CD8-positive, alpha-beta memory T cell (primary cell): ENCODE data around the gene MYCN. TPM values are rescaled to one million over a fixed set of nuclear protein-coding genes. Genes with fewer than 3 reads are reported as not detected.

ENCODE experiments used
- CTCF ChIA-PET: fragments of 350-600 bp; sonication (Branson Sonifier 250); formaldehyde crosslinking; loops from one replicate; lab custom pipeline; 2021; ENCODE audit warnings: antibody characterized with exemption; lab: Charles Lee
- POLR2A ChIA-PET: fragments of 350-600 bp; sonication (Branson Sonifier 250); formaldehyde crosslinking; loops from one replicate; lab custom pipeline; 2021; ENCODE audit warnings: antibody characterized with exemption; lab: Charles Lee
- DNase-seq, 5 donors: peaks; one replicate each; pipeline versions ENCODE4 v3.0.0 to v3.0.0-alpha.2; 2020 to 2022; ENCODE audit warnings: mixed read lengths in 1 of 5
- H3K27ac ChIP-seq: one replicate; pipeline ENCODE4 v1.7.0; 2013; ENCODE audit warnings: low read depth, mild to moderate bottlenecking, low read length, moderate library complexity
- H3K27me3 ChIP-seq: 2 replicates; pipeline ENCODE4 v1.7.0; 2013; ENCODE audit warnings: low read length, mild to moderate bottlenecking; ENCODE audit not compliant: insufficient read depth, poor library complexity, severe bottlenecking
- H3K36me3 ChIP-seq: 2 replicates; pipeline ENCODE4 v1.7.0; 2013; ENCODE audit warnings: mild to moderate bottlenecking, low read length, moderate library complexity; ENCODE audit not compliant: insufficient read depth
- H3K4me1 ChIP-seq: 2 replicates; pipeline ENCODE4 v1.7.0; 2013; ENCODE audit warnings: mild to moderate bottlenecking, low read length, moderate library complexity; ENCODE audit not compliant: insufficient read depth
- H3K4me3 ChIP-seq: 2 replicates; pipeline ENCODE4 v1.7.0; 2013; ENCODE audit warnings: mild to moderate bottlenecking, low read length
- H3K9me3 ChIP-seq: 2 replicates; pipeline ENCODE4 v1.7.0; 2013; ENCODE audit warnings: mild to moderate bottlenecking, low read length
- H3K27ac Mint-ChIP-seq, 8 donors: one replicate each; pipeline ENCODE4 v1.8.0; 2020 to 2021; ENCODE audit warnings: mixed read lengths in 8 of 8, mild to moderate bottlenecking in 6 of 8, inconsistent platforms in 3 of 8, moderate library complexity in 3 of 8
- H3K27me3 Mint-ChIP-seq, 2 donors: one replicate each; pipeline ENCODE4 v1.8.0; 2020 to 2021; ENCODE audit warnings: mixed read lengths in 2 of 2, mild to moderate bottlenecking in 1 of 2, moderate library complexity in 1 of 2
- H3K36me3 Mint-ChIP-seq, 3 donors: one replicate each; pipeline ENCODE4 v1.8.0; 2020 to 2021; ENCODE audit warnings: mixed read lengths in 3 of 3, inconsistent platforms in 1 of 3, mild to moderate bottlenecking in 1 of 3
- H3K4me1 Mint-ChIP-seq, 3 donors: one replicate each; pipeline ENCODE4 v1.8.0; 2020 to 2021; ENCODE audit warnings: mixed read lengths in 3 of 3, inconsistent platforms in 1 of 3, mild to moderate bottlenecking in 1 of 3
- H3K4me3 Mint-ChIP-seq, 7 donors: one replicate each; pipeline ENCODE4 v1.8.0; 2020 to 2021; ENCODE audit warnings: mixed read lengths in 7 of 7, mild to moderate bottlenecking in 6 of 7, moderate library complexity in 4 of 7, inconsistent platforms in 2 of 7
- H3K9me3 Mint-ChIP-seq, 5 donors: one replicate each; pipeline ENCODE4 v1.8.0; 2020 to 2022; ENCODE audit warnings: mixed read lengths in 5 of 5, mild to moderate bottlenecking in 3 of 5, moderate library complexity in 2 of 5, inconsistent platforms in 1 of 5
- polyA plus RNA-seq: library from polyadenylated mRNA; unstranded; fragments of 300-500 nt; fragmentation: Illumina TruSeq; gene quantifications from one replicate; pipeline ENCODE4 v1.2.3, GENCODE V29; 2021
- total RNA-seq, 2 experiments: library from RNA; stranded (reverse); gene quantifications; one replicate each; pipeline ENCODE4 v1.2.3, GENCODE V29; 2021

MYCN gene
- total and polyA plus RNA-seq, 3 experiments from 2014 or later = not detected

- H3K4me3 ChIP-seq = no peak overlapping the region
- no peaks in the 10 kb centered on the region for H3K4me1 ChIP-seq
- Mint-ChIP-seq H3K27me3 (peaks cover 0 to 2% of the 10 kb centered on the region in 2 donors), H3K4me3 (no peak overlapping the region), H3K27ac (no peak overlapping the region), H3K4me1 (no peaks in the 10 kb centered on the region), H3K9me3 (peaks cover 0 to 2% (median 0%) of the 10 kb centered on the region in 5 donors), H3K36me3 (no peaks in the 10 kb centered on the region)
- ChIA-PET CTCF (no interaction called here), POLR2A (no interaction called here)
- H3K27ac ChIP-seq = no peak overlapping the region
- H3K36me3 ChIP-seq = no peaks in the 10 kb centered on the region
- H3K27me3 ChIP-seq = no peaks in the 10 kb centered on the region
- no peaks in the 10 kb centered on the region for H3K9me3 ChIP-seq
- DNase-seq = no peak
These were observed 42.1 kb downstream of the MYCN start for GRCh38 chr2:15982285-15983044.

GRCh38 chr2:15983496-15983895, 43.1 kb downstream of the MYCN start:
- H3K27ac Mint-ChIP-seq = no peak overlapping the region
- H3K27me3 Mint-ChIP-seq = peaks cover 0 to 2% of the 10 kb centered on the region in 2 donors
- DNase-seq = no peak
- no peak overlapping the region for H3K4me3 Mint-ChIP-seq
- Histone ChIP-seq H3K4me3 (no peak overlapping the region), H3K4me1 (no peaks in the 10 kb centered on the region), H3K27me3 (no peaks in the 10 kb centered on the region), H3K9me3 (no peaks in the 10 kb centered on the region), H3K36me3 (no peaks in the 10 kb centered on the region), H3K27ac (no peak overlapping the region)
- H3K9me3 Mint-ChIP-seq = peaks cover 0 to 2% (median 0%) of the 10 kb centered on the region in 5 donors
- ChIA-PET CTCF (no interaction called here), POLR2A (no interaction called here)
- H3K36me3 Mint-ChIP-seq = no peaks in the 10 kb centered on the region
- H3K4me1 Mint-ChIP-seq = no peaks in the 10 kb centered on the region

GRCh38 chr2:15984368-15985255, 44.3 kb downstream of the MYCN start:
- Mint-ChIP-seq H3K9me3 (peaks cover 0 to 2% (median 0%) of the 10 kb centered on the region in 5 donors), H3K4me3 (no peak overlapping the region), H3K27ac (no peak overlapping the region), H3K27me3 (peaks cover 0 to 2% of the 10 kb centered on the region in 2 donors), H3K4me1 (no peaks in the 10 kb centered on the region), H3K36me3 (no peaks in the 10 kb centered on the region)
- ChIA-PET POLR2A (no interaction called here), CTCF (no interaction called here)
- H3K4me1 ChIP-seq = no peaks in the 10 kb centered on the region
- H3K36me3 ChIP-seq = no peaks in the 10 kb centered on the region
- no peak overlapping the region for H3K27ac ChIP-seq
- DNase-seq = no peak
- H3K9me3 ChIP-seq = no peaks in the 10 kb centered on the region
- H3K4me3 ChIP-seq = no peak overlapping the region
- no peaks in the 10 kb centered on the region for H3K27me3 ChIP-seq

DNA sequence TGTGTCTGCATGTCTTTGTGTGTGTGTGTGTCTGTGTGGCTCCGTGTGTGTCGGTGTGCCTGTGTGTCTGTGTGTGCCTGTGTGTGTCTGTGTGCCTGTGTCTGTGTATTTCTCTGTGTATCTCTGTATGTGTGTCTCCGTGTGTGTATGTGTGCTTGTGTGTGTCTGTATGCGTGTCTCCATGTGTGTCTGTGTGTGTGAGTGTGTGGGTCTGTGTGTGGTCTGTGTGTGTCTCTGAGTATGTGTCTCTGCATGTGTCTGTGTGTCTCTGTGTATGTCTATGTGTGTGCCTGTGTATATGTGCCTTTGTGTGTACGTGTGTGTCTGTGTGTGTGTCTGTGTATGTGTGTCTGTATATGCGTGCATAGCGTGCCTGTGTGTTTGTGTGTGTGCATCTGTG, 45.2 kb downstream of the MYCN start:
- Histone ChIP-seq H3K4me3 (no peak overlapping the region), H3K9me3 (no peaks in the 10 kb centered on the region), H3K27me3 (no peaks in the 10 kb centered on the region), H3K27ac (no peak overlapping the region), H3K4me1 (no peaks in the 10 kb centered on the region), H3K36me3 (no peaks in the 10 kb centered on the region)
- no peak for DNase-seq
- POLR2A ChIA-PET = no interaction called here
- CTCF ChIA-PET = no interaction called here
- H3K4me1 Mint-ChIP-seq = no peaks in the 10 kb centered on the region
- H3K27me3 Mint-ChIP-seq = peaks cover 0 to 2% of the 10 kb centered on the region in 2 donors
- H3K9me3 Mint-ChIP-seq = peaks cover 0 to 2% (median 0%) of the 10 kb centered on the region in 5 donors
- H3K36me3 Mint-ChIP-seq = no peaks in the 10 kb centered on the region
- H3K27ac Mint-ChIP-seq = no peak overlapping the region
- no peak overlapping the region for H3K4me3 Mint-ChIP-seq

DNA sequence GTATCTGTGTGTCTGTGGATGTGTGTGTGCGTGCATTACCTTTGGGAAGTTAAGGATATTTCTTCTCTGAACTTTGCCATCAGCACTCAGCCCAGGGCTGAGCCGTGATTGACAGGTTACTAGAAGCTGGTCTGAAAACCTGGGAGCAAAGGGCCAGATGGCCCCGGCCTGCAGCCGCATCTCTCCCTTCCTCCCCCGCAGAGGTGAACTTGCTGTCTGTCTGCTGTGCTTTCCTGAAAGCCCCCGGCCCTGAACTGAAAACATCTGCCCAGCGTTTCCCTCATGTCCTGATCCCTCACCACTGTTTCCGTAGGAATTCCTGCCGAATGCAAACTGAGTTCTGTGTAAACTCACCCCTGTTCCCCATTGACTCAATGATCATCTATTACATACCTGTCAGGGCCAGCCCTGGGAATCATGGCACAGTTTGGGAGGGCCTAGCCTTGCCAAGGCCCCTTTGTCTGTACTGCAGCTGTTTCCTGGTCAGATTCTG, 45.8 kb downstream of the MYCN start:
- ChIA-PET CTCF (no interaction called here), POLR2A (no interaction called here)
- no peak overlapping the region for H3K27ac Mint-ChIP-seq
- H3K4me1 Mint-ChIP-seq = no peaks in the 10 kb centered on the region
- no peaks in the 10 kb centered on the region for H3K9me3 ChIP-seq
- no peak overlapping the region for H3K4me3 Mint-ChIP-seq
- no peaks in the 10 kb centered on the region for H3K4me1 ChIP-seq
- H3K27ac ChIP-seq = no peak overlapping the region
- H3K4me3 ChIP-seq = no peak overlapping the region
- H3K27me3 ChIP-seq = no peaks in the 10 kb centered on the region
- peaks cover 0 to 2% of the 10 kb centered on the region in 2 donors for H3K27me3 Mint-ChIP-seq
- H3K36me3 Mint-ChIP-seq = no peaks in the 10 kb centered on the region
- H3K9me3 Mint-ChIP-seq = peaks cover 0 to 2% (median 0%) of the 10 kb centered on the region in 5 donors
- DNase-seq = no peak
- H3K36me3 ChIP-seq = no peaks in the 10 kb centered on the region

- Histone ChIP-seq H3K27ac (no peak overlapping the region), H3K4me3 (no peak overlapping the region), H3K4me1 (no peaks in the 10 kb centered on the region), H3K9me3 (no peaks in the 10 kb centered on the region), H3K27me3 (no peaks in the 10 kb centered on the region), H3K36me3 (no peaks in the 10 kb centered on the region)
- no peak overlapping the region for H3K4me3 Mint-ChIP-seq
- H3K36me3 Mint-ChIP-seq = no peaks in the 10 kb centered on the region
- H3K4me1 Mint-ChIP-seq = no peaks in the 10 kb centered on the region
- no peak overlapping the region for H3K27ac Mint-ChIP-seq
- DNase-seq = no peak
- CTCF ChIA-PET = no interaction called here
- POLR2A ChIA-PET = no interaction called here
- peaks cover 0 to 2% of the 10 kb centered on the region in 2 donors for H3K27me3 Mint-ChIP-seq
- peaks cover 0 to 2% (median 0%) of the 10 kb centered on the region in 5 donors for H3K9me3 Mint-ChIP-seq
These were observed 46.3 kb downstream of the MYCN start for GRCh38 chr2:15986644-15987043.

- Mint-ChIP-seq H3K27ac (no peak overlapping the region), H3K4me3 (no peak overlapping the region), H3K27me3 (no peaks in the 10 kb centered on the region), H3K4me1 (no peaks in the 10 kb centered on the region), H3K9me3 (peaks cover 0 to 3% (median 0%) of the 10 kb centered on the region in 5 donors), H3K36me3 (no peaks in the 10 kb centered on the region)
- DNase-seq = no peak
- H3K27me3 ChIP-seq = no peaks in the 10 kb centered on the region
- ChIA-PET POLR2A (no interaction called here), CTCF (no interaction called here)
- H3K4me3 ChIP-seq = no peak overlapping the region
- H3K4me1 ChIP-seq = no peaks in the 10 kb centered on the region
- no peaks in the 10 kb centered on the region for H3K36me3 ChIP-seq
- no peaks in the 10 kb centered on the region for H3K9me3 ChIP-seq
- no peak overlapping the region for H3K27ac ChIP-seq
These were observed 48.4 kb downstream of the MYCN start for GRCh38 chr2:15988733-15989132.

GRCh38 chr2:15989559-15989958, 49.2 kb downstream of the MYCN start:
- ChIA-PET POLR2A (no interaction called here), CTCF (no interaction called here)
- no peaks in the 10 kb centered on the region for H3K4me1 Mint-ChIP-seq
- H3K27me3 Mint-ChIP-seq = no peaks in the 10 kb centered on the region
- H3K36me3 ChIP-seq = no peaks in the 10 kb centered on the region
- H3K36me3 Mint-ChIP-seq = no peaks in the 10 kb centered on the region
- no peaks in the 10 kb centered on the region for H3K27me3 ChIP-seq
- no peak overlapping the region for H3K4me3 Mint-ChIP-seq
- DNase-seq = no peak
- H3K27ac Mint-ChIP-seq = no peak overlapping the region
- no peak overlapping the region for H3K27ac ChIP-seq
- peaks cover 0 to 4% (median 0%) of the 10 kb centered on the region in 5 donors for H3K9me3 Mint-ChIP-seq
- H3K9me3 ChIP-seq = no peaks in the 10 kb centered on the region
- H3K4me3 ChIP-seq = no peak overlapping the region
- H3K4me1 ChIP-seq = no peaks in the 10 kb centered on the region
